GM04503 (cell line): Measurements from ENCODE around the gene PRKAG2.
"Not testable (repeated sequence)": the region's sequence is repeated elsewhere in the genome, so short reads cannot be mapped to it uniquely, and the experiment has no call there.

Source experiments
- DNase-seq: peaks from one replicate; pipeline ENCODE4 v3.0.0-alpha.2; 2012; ENCODE audit warnings: low read depth

Gene PRKAG2

GRCh38 chr7:151876899-151877777, at the start of gene PRKAG2:
Gene PRKAG2 (minus strand): TSS chr7:151877115. CDS start chr7:151876620, 495 bp downstream.
- DNase-seq: no peak

- DNase-seq: no peak
These were observed 49.4 kb upstream of the PRKAG2 start for GRCh38 chr7:151926336-151926712.

- DNase-seq: no peak
These were observed 48.8 kb upstream of the PRKAG2 start for GRCh38 chr7:151925446-151926335.

- no peak for DNase-seq
These were observed 47.6 kb upstream of the PRKAG2 start for GRCh38 chr7:151924508-151924907.

GRCh38 chr7:151924001-151924400, 47.1 kb upstream of the PRKAG2 start:
- DNase-seq: no peak

GRCh38 chr7:151923097-151923876, 46.4 kb upstream of the PRKAG2 start:
- no peak for DNase-seq

- DNase-seq: no peak
These were observed 44.5 kb upstream of the PRKAG2 start for GRCh38 chr7:151921451-151921850.

- DNase-seq: no peak
These were observed 43.6 kb upstream of the PRKAG2 start for GRCh38 chr7:151920488-151920887.

GRCh38 chr7:151919595-151919994, 42.7 kb upstream of the PRKAG2 start:
- no peak for DNase-seq

- no peak for DNase-seq
These were observed 41.6 kb upstream of the PRKAG2 start for GRCh38 chr7:151918510-151918843.

- no peak for DNase-seq
These were observed 41.0 kb upstream of the PRKAG2 start for GRCh38 chr7:151917791-151918509.

- DNase-seq: no peak
These were observed 37.1 kb upstream of the PRKAG2 start for GRCh38 chr7:151914051-151914450.

GRCh38 chr7:151910655-151911054, 33.7 kb upstream of the PRKAG2 start:
- not testable (repeated sequence) for DNase-seq

GRCh38 chr7:151907115-151907514, 30.2 kb upstream of the PRKAG2 start:
- not testable (repeated sequence) for DNase-seq

- no peak for DNase-seq
These were observed 28.9 kb upstream of the PRKAG2 start for GRCh38 chr7:151905766-151906165.

- DNase-seq: no peak
These were observed 28.4 kb upstream of the PRKAG2 start for GRCh38 chr7:151905353-151905752.

GRCh38 chr7:151904270-151904669, 27.4 kb upstream of the PRKAG2 start:
- DNase-seq: no peak

GRCh38 chr7:151903249-151904032, 26.5 kb upstream of the PRKAG2 start:
- no peak for DNase-seq

- no peak for DNase-seq
These were observed 25.4 kb upstream of the PRKAG2 start for GRCh38 chr7:151902311-151902710.

- DNase-seq: no peak
These were observed 24.9 kb upstream of the PRKAG2 start for GRCh38 chr7:151901828-151902227.
